ENCODE measurements around the gene PLD1.

- TF ChIP-seq CTCF (IDR thresholded peaks at IDR 0.05) (no peak), EP300 (IDR thresholded peaks at IDR 0.05) (no peak), POLR2A (IDR thresholded peaks at IDR 0.05) (no peak), POLR2AphosphoS5 (IDR thresholded peaks at IDR 0.05) (no peak)
Observed at GRCh38 chr3:171658841-171659240, 151.4 kb downstream of the PLD1 start.
